ENCODE measurements around the gene IMMP2L. TPM values are rescaled to one million over a fixed set of nuclear protein-coding genes. Genes with fewer than 3 reads are reported as not detected.

The IMMP2L gene
- total and polyA plus RNA-seq, 4 donors: 9.2 to 34.7 (median 11.1) TPM

DNA sequence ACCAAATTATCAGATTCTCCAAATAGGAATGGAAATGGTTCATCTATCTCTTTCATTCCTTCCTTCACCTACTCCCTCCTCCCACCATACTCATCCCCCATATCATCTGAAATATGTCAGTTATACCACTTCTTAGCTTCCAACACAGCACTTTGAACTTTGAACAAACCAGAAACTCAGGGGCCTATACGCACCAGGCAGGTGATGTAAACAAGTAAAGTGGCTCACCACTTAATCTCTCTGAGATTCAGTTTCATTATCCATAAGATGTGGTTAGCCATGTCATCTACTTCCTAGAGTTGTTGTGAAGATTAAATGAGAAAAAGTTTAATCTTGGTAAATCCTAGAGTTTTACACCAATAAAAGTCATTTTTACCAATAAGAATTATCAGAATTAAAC, 537.3 kb downstream of the IMMP2L start:
- H3K4me3 ChIP-seq: no peak overlapping the region
- WGBS, 2 donors: 70 to 87% methylated on average over 1 of the region's 1 CpG
- H3K9me3 ChIP-seq (ENCODE audit: control insufficient read depth in 4 of 4, insufficient read depth in 3 of 4, low read length in 3 of 4): no peaks in the 10 kb centered on the region
- H3K27ac ChIP-seq (ENCODE audit: low read depth in 1 of 2, low read length in 1 of 2): no peak overlapping the region
- DNase-seq (no peak), ATAC-seq (ENCODE audit: insufficient read depth, low FRiP score) (no peak)
- TF ChIP-seq, protein P1, sequence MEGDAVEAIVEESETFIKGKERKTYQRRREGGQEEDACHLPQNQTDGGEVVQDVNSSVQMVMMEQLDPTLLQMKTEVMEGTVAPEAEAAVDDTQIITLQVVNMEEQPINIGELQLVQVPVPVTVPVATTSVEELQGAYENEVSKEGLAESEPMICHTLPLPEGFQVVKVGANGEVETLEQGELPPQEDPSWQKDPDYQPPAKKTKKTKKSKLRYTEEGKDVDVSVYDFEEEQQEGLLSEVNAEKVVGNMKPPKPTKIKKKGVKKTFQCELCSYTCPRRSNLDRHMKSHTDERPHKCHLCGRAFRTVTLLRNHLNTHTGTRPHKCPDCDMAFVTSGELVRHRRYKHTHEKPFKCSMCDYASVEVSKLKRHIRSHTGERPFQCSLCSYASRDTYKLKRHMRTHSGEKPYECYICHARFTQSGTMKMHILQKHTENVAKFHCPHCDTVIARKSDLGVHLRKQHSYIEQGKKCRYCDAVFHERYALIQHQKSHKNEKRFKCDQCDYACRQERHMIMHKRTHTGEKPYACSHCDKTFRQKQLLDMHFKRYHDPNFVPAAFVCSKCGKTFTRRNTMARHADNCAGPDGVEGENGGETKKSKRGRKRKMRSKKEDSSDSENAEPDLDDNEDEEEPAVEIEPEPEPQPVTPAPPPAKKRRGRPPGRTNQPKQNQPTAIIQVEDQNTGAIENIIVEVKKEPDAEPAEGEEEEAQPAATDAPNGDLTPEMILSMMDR (IDR thresholded peaks at IDR 0.05; ENCODE audit: control extremely low read depth, extremely low read depth): no peak
- H3K4me1 ChIP-seq (ENCODE audit: control insufficient read depth in 5 of 5, insufficient read depth in 5 of 5, low read length in 5 of 5): peaks cover 0 to 7% (median 6%) of the 10 kb centered on the region in 5 donors
- no peak overlapping the region for H3K9ac ChIP-seq (ENCODE audit: insufficient read depth in 1 of 2, low read length in 2 of 2)
- H3K36me3 ChIP-seq (ENCODE audit: control insufficient read depth in 4 of 4, insufficient read depth in 4 of 4, low read length in 4 of 4): no peaks in the 10 kb centered on the region
- no peaks in the 10 kb centered on the region for H3K27me3 ChIP-seq (ENCODE audit: control insufficient read depth in 3 of 3, insufficient read depth in 3 of 3, low read length in 2 of 3)

DNA sequence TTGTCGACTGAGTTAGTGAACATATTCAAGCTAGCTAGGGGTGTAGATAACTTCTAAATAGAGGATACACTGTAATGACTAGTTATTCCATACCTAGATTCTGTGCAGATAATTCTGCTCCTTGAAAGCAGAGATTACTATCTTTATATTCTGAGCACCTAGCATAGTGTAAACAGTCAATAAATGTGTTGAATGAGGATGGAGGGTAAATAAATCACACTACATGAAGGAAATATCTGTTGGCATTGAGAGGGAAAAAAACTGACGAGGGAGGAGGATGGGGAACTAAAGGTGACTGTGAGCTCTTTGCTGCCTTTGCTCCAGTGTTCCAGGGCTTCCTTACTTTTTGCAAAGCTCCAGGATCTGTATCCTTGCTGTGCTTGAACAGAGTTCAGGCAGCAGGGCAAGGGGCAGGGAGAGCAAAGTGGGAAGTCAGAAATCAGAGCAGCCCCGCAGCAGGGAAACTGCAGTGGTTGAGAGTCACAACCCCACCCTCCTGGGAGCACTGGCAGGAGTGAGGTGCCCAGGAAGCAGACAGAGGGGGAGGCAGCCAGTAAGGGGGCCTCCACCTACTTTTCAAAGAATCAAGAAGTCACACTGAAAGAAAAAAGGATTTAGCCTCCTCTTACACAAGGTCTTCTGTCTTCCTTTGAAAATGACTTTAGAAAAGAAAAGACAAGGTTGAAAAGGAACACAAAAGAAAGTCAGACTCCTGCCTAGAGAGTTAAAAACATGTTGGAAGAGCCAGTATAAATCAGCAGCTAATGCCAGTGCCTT, 543.1 kb downstream of the IMMP2L start:
- TF ChIP-seq, protein P1 (IDR thresholded peaks at IDR 0.05; ENCODE audit: control extremely low read depth, extremely low read depth): no peak
- DNase-seq: no peak

GRCh38 chr7:111018447-111018846, 543.8 kb downstream of the IMMP2L start:
- whole genome bisulfite sequencing, 2 donors: 95 to 96% methylated on average over 4 of the region's 4 CpGs
- Histone ChIP-seq H3K36me3 (ENCODE audit: control insufficient read depth in 4 of 4, insufficient read depth in 4 of 4, low read length in 4 of 4) (no peaks in the 10 kb centered on the region), H3K27ac (ENCODE audit: low read depth in 1 of 2, low read length in 1 of 2) (no peak overlapping the region), H3K27me3 (ENCODE audit: control insufficient read depth in 3 of 3, insufficient read depth in 3 of 3, low read length in 2 of 3) (no peaks in the 10 kb centered on the region), H3K9ac (ENCODE audit: insufficient read depth in 1 of 2, low read length in 2 of 2) (no peak overlapping the region), H3K9me3 (ENCODE audit: control insufficient read depth in 4 of 4, insufficient read depth in 3 of 4, low read length in 3 of 4) (no peaks in the 10 kb centered on the region), H3K4me3 (no peak overlapping the region), H3K4me1 (ENCODE audit: control insufficient read depth in 5 of 5, insufficient read depth in 5 of 5, low read length in 5 of 5) (peaks cover 0 to 10% (median 0%) of the 10 kb centered on the region in 5 donors)
- DNase-seq: no peak
- no peak for ATAC-seq (ENCODE audit: insufficient read depth, low FRiP score)
- TF ChIP-seq, protein P1 (IDR thresholded peaks at IDR 0.05; ENCODE audit: control extremely low read depth, extremely low read depth): no peak

More for the DNA sequence above, 543.1 kb downstream of the IMMP2L start:
- Histone ChIP-seq H3K27me3 (ENCODE audit: control insufficient read depth in 3 of 3, insufficient read depth in 3 of 3, low read length in 2 of 3) (no peaks in the 10 kb centered on the region), H3K4me3 (no peak overlapping the region), H3K27ac (ENCODE audit: low read depth in 1 of 2, low read length in 1 of 2) (no peak overlapping the region), H3K9ac (ENCODE audit: insufficient read depth in 1 of 2, low read length in 2 of 2) (no peak overlapping the region), H3K4me1 (ENCODE audit: control insufficient read depth in 5 of 5, insufficient read depth in 5 of 5, low read length in 5 of 5) (peaks cover 0 to 7% (median 0%) of the 10 kb centered on the region in 5 donors), H3K36me3 (ENCODE audit: control insufficient read depth in 4 of 4, insufficient read depth in 4 of 4, low read length in 4 of 4) (no peaks in the 10 kb centered on the region), H3K9me3 (ENCODE audit: control insufficient read depth in 4 of 4, insufficient read depth in 3 of 4, low read length in 3 of 4) (no peaks in the 10 kb centered on the region)
- 62 to 66% methylated on average over 3 of the region's 3 CpGs for WGBS, 2 donors
- ATAC-seq (ENCODE audit: insufficient read depth, low FRiP score): no peak

All from lung (tissue), 12 donors.